ENCODE results near the gene TOX2.

DNA sequence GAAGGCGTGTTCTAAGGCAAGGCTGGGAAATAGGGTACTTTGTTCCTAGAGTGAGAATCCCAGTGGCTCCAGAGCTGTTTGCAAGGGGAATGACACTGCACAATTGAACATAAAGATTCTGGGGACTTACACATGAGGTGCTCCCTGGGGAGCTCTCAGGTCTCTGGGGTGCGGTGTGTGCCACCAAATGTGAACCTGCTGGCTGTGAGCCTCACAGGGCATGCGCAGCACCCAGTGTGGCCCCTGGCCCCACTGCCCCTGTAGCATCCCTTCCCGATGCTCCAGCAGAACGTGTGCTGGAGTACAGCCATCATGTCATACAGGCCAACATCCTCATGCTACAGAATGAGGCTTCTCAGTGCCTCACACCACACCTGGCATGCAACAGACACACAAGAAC, 68.2 kb downstream of the TOX2 start:
- TF ChIP-seq YY1 (IDR thresholded peaks at IDR 0.05; ENCODE audit: low read depth, low read length) (no peak), MAX (IDR thresholded peaks at IDR 0.05) (no peak), TEAD4 (IDR thresholded peaks at IDR 0.05; ENCODE audit: low read depth, low read length) (no peak)
- TF ChIP-seq, protein P1, sequence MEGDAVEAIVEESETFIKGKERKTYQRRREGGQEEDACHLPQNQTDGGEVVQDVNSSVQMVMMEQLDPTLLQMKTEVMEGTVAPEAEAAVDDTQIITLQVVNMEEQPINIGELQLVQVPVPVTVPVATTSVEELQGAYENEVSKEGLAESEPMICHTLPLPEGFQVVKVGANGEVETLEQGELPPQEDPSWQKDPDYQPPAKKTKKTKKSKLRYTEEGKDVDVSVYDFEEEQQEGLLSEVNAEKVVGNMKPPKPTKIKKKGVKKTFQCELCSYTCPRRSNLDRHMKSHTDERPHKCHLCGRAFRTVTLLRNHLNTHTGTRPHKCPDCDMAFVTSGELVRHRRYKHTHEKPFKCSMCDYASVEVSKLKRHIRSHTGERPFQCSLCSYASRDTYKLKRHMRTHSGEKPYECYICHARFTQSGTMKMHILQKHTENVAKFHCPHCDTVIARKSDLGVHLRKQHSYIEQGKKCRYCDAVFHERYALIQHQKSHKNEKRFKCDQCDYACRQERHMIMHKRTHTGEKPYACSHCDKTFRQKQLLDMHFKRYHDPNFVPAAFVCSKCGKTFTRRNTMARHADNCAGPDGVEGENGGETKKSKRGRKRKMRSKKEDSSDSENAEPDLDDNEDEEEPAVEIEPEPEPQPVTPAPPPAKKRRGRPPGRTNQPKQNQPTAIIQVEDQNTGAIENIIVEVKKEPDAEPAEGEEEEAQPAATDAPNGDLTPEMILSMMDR (IDR thresholded peaks at IDR 0.05; ENCODE audit: control extremely low read depth in 1 of 3, insufficient read depth in 1 of 3, low read depth in 1 of 3, low read length in 3 of 3) = no peak

Data from H1 (cell line).